ENCODE measurements around the gene ZNF185.

Gene ZNF185

DNA sequence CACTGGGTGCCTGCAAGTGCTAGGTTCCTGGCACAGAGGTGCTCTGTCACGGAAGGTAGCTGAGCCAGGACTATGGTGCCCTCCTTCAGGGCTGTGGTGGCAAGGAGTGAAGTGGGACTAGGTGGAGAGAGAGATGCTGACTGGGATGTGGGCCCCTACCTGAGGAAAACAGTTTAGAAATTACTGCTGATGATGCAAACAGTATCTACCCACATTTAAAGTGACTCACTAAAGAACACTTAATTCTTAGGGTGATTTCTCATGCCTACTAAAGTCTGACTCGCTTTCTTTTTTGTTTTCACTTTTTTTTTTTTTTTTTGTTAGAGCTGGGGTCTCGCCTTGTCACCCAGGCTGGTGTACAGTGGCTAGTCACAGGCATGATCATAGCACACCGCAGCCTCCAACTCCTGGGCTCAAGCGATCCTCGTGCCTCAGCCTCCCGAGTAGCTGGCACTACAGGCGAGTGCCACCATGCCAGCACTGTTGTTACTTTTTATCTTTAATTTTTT lies 3.1 kb downstream of the ZNF185 start:
- Mint-ChIP-seq H3K36me3 (ENCODE audit: low read depth) (no peaks in the 10 kb centered on the region), H3K27ac (no peak overlapping the region), H3K27me3 (ENCODE audit: low read depth, poor library complexity) (no peaks in the 10 kb centered on the region), H3K9me3 (peaks cover 48% of the 10 kb centered on the region), H3K4me3 (no peak overlapping the region), H3K4me1 (peaks cover 54% of the 10 kb centered on the region)
- no peak for DNase-seq
- TF ChIP-seq, protein P1, sequence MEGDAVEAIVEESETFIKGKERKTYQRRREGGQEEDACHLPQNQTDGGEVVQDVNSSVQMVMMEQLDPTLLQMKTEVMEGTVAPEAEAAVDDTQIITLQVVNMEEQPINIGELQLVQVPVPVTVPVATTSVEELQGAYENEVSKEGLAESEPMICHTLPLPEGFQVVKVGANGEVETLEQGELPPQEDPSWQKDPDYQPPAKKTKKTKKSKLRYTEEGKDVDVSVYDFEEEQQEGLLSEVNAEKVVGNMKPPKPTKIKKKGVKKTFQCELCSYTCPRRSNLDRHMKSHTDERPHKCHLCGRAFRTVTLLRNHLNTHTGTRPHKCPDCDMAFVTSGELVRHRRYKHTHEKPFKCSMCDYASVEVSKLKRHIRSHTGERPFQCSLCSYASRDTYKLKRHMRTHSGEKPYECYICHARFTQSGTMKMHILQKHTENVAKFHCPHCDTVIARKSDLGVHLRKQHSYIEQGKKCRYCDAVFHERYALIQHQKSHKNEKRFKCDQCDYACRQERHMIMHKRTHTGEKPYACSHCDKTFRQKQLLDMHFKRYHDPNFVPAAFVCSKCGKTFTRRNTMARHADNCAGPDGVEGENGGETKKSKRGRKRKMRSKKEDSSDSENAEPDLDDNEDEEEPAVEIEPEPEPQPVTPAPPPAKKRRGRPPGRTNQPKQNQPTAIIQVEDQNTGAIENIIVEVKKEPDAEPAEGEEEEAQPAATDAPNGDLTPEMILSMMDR (IDR thresholded peaks at IDR 0.05), result no peak

DNA sequence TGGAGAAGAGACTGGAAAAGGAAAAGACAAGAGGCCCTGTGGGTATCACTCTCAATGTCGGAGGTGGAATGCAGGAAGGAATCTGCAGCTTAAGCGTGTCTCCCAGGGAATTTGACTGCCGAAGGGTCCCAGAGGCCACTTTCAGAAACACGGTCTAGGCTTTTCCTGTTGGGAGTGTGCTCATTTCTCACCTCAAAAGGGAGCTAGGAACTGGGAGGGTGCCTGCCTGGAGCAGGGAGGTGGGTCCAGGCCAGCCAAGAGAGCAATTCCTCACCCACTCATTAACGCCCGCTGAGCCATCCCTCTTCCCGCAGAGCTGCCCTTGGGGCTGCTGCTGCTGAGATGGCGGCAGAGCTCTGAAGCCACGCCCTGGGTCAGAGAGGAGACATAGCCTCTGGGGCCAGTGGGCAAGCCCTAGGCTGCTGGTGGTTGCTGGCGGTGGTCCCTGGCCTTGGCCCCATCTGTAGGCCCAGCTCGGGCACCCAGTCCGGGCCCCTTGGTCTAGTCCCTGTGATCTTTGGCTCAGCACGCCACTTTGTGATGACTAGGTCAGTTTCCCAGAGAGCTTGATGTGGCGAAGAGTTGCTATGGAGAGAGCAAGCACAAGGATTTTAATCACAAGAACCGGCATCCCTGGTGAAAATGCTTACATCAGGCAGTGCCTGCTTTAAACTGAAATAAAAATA lies 4.1 kb downstream of the ZNF185 start:
- no peak for DNase-seq
- Mint-ChIP-seq H3K4me1 (peaks cover 50% of the 10 kb centered on the region), H3K4me3 (no peak overlapping the region), H3K9me3 (peaks cover 40% of the 10 kb centered on the region), H3K27me3 (ENCODE audit: low read depth, poor library complexity) (no peaks in the 10 kb centered on the region), H3K27ac (peak overlapping the region; percentile 62), H3K36me3 (ENCODE audit: low read depth) (no peaks in the 10 kb centered on the region)
- TF ChIP-seq, protein P1 (IDR thresholded peaks at IDR 0.05), result no peak

DNA sequence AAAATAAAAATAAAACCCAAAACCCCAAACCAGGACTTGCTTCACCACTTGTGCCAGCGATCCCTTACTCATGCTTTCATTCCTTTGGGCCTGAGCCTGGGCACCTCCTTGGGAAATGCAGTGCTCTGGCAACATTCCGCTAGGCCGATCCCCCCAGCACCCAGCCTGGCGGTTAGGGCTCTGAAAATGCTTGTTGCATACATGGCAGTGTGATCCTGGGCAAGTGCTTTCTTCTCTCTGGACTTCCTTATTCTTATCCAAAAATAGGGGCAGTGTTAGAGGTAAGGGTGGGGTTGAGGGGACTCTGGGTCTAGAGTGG lies 4.6 kb downstream of the ZNF185 start:
- Mint-ChIP-seq H3K36me3 (ENCODE audit: low read depth) (no peaks in the 10 kb centered on the region), H3K27me3 (ENCODE audit: low read depth, poor library complexity) (no peaks in the 10 kb centered on the region), H3K9me3 (peaks cover 42% of the 10 kb centered on the region), H3K27ac (no peak overlapping the region), H3K4me1 (peaks cover 52% of the 10 kb centered on the region), H3K4me3 (no peak overlapping the region)
- DNase-seq, result no peak
- TF ChIP-seq, protein P1 (IDR thresholded peaks at IDR 0.05), result no peak

DNA sequence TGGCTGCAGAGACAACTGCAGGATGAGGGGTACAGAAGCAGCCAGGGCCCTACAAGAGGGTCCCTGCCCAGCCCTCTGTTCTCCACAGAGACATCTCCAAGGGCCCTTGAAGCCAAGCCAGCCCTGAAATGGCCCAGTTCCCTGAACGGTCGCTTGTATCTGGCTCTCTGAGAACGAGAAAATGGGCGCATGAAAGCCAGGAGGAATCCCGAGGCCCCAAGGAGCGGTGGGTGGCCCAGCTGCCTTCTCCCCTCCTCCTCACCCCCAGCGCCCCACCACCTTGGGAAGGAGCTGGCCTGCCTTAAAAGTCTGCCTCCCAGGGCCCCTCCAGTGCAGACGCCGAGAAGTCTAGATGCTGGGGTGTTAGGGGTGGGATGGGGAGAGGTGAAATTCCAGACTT lies 5.7 kb downstream of the ZNF185 start:
- no peak overlapping the region for H3K27ac Mint-ChIP-seq
- H3K9me3 Mint-ChIP-seq, result peaks cover 51% of the 10 kb centered on the region
- H3K4me1 Mint-ChIP-seq, result peaks cover 62% of the 10 kb centered on the region
- no peak for DNase-seq
- H3K36me3 Mint-ChIP-seq (ENCODE audit: low read depth), result peaks cover 6% of the 10 kb centered on the region
- TF ChIP-seq, protein P1 (IDR thresholded peaks at IDR 0.05), result no peak
- no peak overlapping the region for H3K4me3 Mint-ChIP-seq
- H3K27me3 Mint-ChIP-seq (ENCODE audit: low read depth, poor library complexity), result peaks cover 2% of the 10 kb centered on the region

DNA sequence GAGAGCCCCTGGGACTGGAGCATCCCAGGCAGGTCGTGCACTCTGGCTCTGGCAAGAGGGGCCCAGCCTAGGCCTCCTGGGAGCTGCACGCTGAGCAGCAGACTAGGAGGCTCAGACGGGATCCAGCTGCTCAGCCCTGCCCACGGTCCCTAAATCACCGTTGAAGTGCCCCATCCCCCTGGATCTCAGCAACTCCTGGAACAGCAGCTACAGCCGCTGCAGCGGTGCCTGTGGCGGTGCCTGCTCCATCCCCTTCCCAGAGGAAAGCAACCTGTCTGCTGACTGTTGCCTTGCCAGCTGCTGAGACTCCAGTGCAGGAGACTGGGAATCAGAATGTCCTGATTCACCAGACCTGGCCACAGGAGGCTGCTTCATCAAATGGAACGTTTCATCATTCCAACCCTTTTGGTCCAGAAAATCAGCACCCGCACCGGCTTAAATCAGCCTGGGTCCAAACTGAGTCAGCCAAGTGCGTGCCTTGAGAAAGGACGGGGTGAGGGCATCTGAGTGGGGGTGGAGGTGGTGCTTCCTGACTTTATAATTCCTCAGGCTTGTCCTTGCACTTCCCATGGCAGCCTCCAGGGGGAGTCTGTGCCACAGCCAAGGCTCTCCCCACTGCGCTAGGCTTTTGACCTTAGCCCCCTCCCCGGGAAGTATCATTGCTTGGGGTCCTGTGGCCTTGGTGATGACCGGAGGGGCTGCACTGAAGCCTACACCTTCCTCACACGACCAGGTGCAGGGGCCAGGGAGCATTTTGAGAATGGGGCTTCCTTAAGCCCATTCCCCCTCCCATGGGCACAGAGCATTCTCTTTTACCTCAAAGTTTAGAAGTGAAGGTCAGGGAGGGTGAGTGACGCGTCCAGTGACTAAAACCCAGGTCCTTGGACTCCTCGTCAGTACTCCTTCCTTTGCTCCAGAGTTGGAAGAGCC lies 6.5 kb downstream of the ZNF185 start:
- Mint-ChIP-seq H3K27ac (no peak overlapping the region), H3K4me1 (peaks cover 60% of the 10 kb centered on the region), H3K4me3 (peak overlapping the region; percentile 74)

More for the DNA sequence above, 6.5 kb downstream of the ZNF185 start:
- peak; percentile 70 for DNase-seq
- Mint-ChIP-seq H3K9me3 (peaks cover 50% of the 10 kb centered on the region), H3K27me3 (ENCODE audit: low read depth, poor library complexity) (peaks cover 2% of the 10 kb centered on the region), H3K36me3 (ENCODE audit: low read depth) (peaks cover 6% of the 10 kb centered on the region)
- TF ChIP-seq, protein P1 (IDR thresholded peaks at IDR 0.05), result peak; percentile 65

Measured in nephron progenitor cell (in vitro differentiated cells).